Measurements from ENCODE around the gene STXBP4.

DNA sequence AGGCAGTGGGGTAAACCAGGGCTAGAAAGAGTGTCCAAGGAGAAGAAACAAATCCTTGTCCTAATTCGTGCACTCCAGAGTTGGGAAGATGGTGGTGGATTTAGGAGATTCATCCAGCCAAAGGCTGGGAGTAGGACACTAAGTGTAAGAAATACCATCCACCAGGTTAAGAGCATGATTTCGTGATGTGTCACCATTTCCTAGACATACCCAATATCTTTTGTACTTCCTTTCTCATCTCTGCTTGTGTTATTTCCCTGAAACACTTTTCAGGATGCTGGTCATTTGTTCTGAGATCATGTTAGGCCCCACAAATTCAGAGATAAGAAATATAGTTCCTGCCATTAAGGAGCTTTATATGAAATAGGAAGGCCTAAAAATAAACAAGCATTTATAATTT, 189.9 kb downstream of the STXBP4 start:
- TF ChIP-seq, protein P1, sequence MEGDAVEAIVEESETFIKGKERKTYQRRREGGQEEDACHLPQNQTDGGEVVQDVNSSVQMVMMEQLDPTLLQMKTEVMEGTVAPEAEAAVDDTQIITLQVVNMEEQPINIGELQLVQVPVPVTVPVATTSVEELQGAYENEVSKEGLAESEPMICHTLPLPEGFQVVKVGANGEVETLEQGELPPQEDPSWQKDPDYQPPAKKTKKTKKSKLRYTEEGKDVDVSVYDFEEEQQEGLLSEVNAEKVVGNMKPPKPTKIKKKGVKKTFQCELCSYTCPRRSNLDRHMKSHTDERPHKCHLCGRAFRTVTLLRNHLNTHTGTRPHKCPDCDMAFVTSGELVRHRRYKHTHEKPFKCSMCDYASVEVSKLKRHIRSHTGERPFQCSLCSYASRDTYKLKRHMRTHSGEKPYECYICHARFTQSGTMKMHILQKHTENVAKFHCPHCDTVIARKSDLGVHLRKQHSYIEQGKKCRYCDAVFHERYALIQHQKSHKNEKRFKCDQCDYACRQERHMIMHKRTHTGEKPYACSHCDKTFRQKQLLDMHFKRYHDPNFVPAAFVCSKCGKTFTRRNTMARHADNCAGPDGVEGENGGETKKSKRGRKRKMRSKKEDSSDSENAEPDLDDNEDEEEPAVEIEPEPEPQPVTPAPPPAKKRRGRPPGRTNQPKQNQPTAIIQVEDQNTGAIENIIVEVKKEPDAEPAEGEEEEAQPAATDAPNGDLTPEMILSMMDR (optimal IDR thresholded peaks at IDR 0.05 in 1 of 3, IDR thresholded peaks at IDR 0.05 in 1 of 3, conservative IDR thresholded peaks at IDR 0.05 in 1 of 3; ENCODE audit: extremely low read depth in 1 of 3, insufficient read depth in 2 of 3, low read length in 3 of 3): no peak
- no peak for TF ChIP-seq EZH2 (IDR thresholded peaks at IDR 0.05; ENCODE audit: low read length)
